H1 (cell line): ENCODE measurements around the gene PRKACA.

Source experiments
- BRCA1 ChIP-seq: IDR thresholded peaks from 2 replicates; pipeline ENCODE4 v1.6.1; 2012; ENCODE audit warnings: low read depth, low read length, improper control_type of control experiment
- CREB1 ChIP-seq: IDR thresholded peaks from 2 replicates; pipeline ENCODE4 v1.6.1; 2012; ENCODE audit warnings: inconsistent platforms
- CTCF ChIP-seq, 3 experiments: IDR thresholded peaks; 1 replicate in 2 of 3; 2 replicates in 1 of 3; pipeline versions ENCODE4 v1.5.1 to v1.6.1; 2011; ENCODE audit warnings: low read length in 3 of 3, mild to moderate bottlenecking in 3 of 3, inconsistent platforms in 2 of 3, low read depth in 1 of 3, moderate library complexity in 1 of 3; ENCODE audit not compliant: insufficient read depth in 1 of 3; ENCODE audit errors: control extremely low read depth in 1 of 3
- EGR1 ChIP-seq: IDR thresholded peaks from 2 replicates; pipeline ENCODE4 v1.6.1; 2011; ENCODE audit warnings: low read depth, low read length, borderline replicate concordance
- MAFK ChIP-seq: IDR thresholded peaks from 2 replicates; pipeline ENCODE4 v1.6.1; 2012; ENCODE audit warnings: low read depth, mild to moderate bottlenecking, improper control_type of control experiment, low read length
- NANOG ChIP-seq: IDR thresholded peaks from 2 replicates; pipeline ENCODE4 v1.6.1; 2011; ENCODE audit warnings: low read length, low read depth, mild to moderate bottlenecking, inconsistent platforms; ENCODE audit not compliant: insufficient read depth, poor library complexity, severe bottlenecking
- POLR2A ChIP-seq, 2 experiments: IDR thresholded peaks; 1 replicate in 1 of 2; 2 replicates in 1 of 2; pipeline ENCODE4 v1.6.1; 2011; ENCODE audit warnings: low read depth in 2 of 2, low read length in 2 of 2, mild to moderate bottlenecking in 2 of 2; ENCODE audit errors: control extremely low read depth in 1 of 2
- RBBP5 ChIP-seq: IDR thresholded peaks from 2 replicates; pipeline ENCODE4 v1.7.1; 2012; ENCODE audit warnings: low read depth, mild to moderate bottlenecking, inconsistent platforms, low read length, moderate library complexity, borderline replicate concordance
- RNF2 ChIP-seq: fragments of 200-900, 300-1000 bp; sonication (generic); IDR thresholded peaks from 2 replicates; pipeline ENCODE4 v1.7.1; 2016; ENCODE audit warnings: borderline replicate concordance, low read depth, mild to moderate bottlenecking, antibody characterized with exemption, low read length; ENCODE audit not compliant: poor library complexity, severe bottlenecking; ENCODE audit errors: missing control alignments
- SUZ12 ChIP-seq: fragments of 200-600 bp; sonication (generic); IDR thresholded peaks from 2 replicates; pipeline ENCODE4 v1.6.1; 2012; ENCODE audit warnings: mild to moderate bottlenecking, inconsistent platforms, low read length, moderate library complexity, mixed read lengths

DNA sequence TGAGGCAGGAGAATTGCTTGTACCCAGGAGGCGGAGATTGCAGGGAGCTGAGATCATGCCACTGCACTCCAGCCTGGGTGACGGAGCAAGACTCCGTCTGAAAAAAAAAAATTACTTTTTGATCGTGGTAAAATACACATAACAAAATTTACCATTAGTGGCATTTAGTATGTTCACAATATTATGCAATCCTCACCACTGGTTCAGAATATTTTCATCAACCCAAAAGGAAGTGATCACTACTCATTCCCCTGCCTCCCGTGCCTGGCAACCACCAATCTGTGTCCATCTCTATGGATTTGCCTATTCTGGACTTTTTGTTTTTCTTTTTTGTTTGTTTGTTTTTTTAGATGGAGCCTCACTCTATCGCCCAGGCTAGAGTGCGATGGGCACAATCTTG is 54.5 kb downstream of the PRKACA start:
- TF ChIP-seq CTCF (IDR thresholded peaks at IDR 0.05; ENCODE audit: control extremely low read depth in 1 of 3, insufficient read depth in 1 of 3, low read depth in 1 of 3, low read length in 3 of 3) = no peak
- no peak for TF ChIP-seq EGR1
- TF ChIP-seq POLR2A (IDR thresholded peaks at IDR 0.05; ENCODE audit: control extremely low read depth in 1 of 2, low read depth in 2 of 2, low read length in 2 of 2) = no peak
- no peak for TF ChIP-seq BRCA1
- no peak for TF ChIP-seq RBBP5
- TF ChIP-seq MAFK = no peak
- no peak for TF ChIP-seq NANOG
- TF ChIP-seq SUZ12 = no peak
- no peak for TF ChIP-seq RNF2
- no peak for TF ChIP-seq CREB1
